GM19043 (cell line): ENCODE data around the gene DCLRE1B.
A peak's percentile ranks its signal among the peaks of the same experiment; 100 is the strongest.

ENCODE experiments used
- ATAC-seq: cut with Tn5 transposase; IDR thresholded peaks from one replicate; pipeline ENCODE4 v1.9.1; 2021; ENCODE audit warnings: low read depth; ENCODE audit not compliant: unreplicated experiment

The DCLRE1B gene

GRCh38 chr1:113886417-113887401 is 18.4 kb upstream of the DCLRE1B start:
- no peak for ATAC-seq

GRCh38 chr1:113887402-113888175 is 17.5 kb upstream of the DCLRE1B start, which contains the start of gene BCL2L15:
BCL2L15 (minus strand) TSS chr1:113887581; CDS start chr1:113887375, 206 bp downstream.
- no peak for ATAC-seq

DNA sequence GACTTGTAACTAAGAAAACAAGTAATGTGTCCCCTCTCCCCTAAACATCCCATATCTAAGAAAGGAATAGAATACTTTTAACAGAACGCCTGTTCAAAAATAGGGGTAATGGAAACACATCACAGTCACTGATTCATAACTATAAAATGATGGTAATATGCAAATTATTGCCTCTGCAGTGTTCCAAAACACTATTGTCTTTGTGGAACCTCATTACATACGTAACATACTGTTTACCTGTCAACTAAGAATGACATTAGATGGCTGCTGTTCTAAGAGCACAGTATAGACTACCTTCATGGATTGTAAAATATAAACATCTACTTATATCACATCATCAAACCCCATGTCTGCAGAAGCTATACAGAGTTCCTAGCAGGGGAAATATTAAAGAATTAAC is 14.3 kb upstream of the DCLRE1B start:
- no peak for ATAC-seq

DNA sequence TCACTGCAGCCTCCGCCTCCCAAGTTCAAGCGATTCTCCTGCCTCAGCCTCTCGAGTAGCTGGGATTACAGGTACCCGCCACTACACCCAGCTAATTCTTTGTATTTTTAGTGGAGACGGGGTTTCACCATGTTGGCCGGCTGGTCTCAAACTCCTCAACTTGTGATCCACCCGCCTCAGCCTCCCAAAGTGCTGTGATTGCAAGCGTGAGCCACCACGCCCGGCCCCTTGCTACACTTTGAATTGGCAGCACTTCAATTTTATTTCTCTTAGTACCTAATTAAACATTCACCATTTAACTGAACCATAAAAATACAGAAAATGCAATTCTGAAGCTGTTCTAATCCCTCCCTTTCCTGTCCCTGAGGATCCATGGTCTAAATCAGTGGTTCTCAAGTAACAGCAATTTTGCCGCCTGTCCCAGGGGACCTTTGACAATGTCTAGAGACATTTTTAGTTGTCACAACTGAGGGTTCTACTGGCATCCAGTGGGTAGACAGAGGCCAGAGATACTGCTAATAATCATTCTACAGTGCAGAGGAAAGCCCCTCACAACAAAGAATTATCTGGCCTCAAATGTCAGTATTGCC is 13.4 kb upstream of the DCLRE1B start:
- no peak for ATAC-seq

DNA sequence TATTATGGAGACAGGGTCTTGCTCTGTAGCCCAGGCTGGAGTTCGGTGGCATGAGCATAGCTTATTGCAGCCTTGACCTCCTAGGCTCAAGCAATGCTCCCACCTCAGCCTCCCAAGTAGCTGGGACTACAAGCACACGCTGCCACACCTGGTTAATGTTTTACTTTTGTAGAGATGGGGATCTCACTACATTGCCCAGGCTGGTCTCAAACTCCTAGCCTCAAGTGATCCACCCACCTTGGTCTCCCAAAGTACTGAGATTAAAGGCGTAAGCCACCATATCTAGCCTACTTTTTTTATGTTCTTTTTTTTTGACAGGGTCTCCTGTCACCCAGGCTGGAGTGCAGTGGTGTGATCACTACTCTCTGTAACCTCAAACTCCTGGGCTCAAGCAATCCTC is 11.9 kb upstream of the DCLRE1B start:
- no peak for ATAC-seq

DNA sequence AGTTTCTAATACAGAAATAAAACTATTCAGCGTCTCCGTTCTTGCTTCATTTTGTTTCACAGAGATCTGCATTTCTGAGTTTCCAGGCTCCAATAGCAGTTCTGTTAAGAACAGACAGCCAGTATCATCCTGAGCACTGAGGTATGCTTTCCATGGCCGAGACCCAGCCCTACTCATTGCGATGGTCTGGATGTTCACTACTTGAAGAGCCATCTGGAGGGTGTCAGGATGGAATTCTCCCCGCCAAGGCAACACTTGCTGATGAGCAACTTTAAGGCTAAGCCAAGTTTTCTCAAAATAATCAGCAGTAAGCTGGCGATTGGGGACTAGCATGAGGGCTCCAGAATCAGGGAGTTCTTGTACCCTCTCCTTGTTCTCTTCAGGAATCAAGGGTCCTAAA is 10.0 kb upstream of the DCLRE1B start:
- ATAC-seq, result no peak

DNA sequence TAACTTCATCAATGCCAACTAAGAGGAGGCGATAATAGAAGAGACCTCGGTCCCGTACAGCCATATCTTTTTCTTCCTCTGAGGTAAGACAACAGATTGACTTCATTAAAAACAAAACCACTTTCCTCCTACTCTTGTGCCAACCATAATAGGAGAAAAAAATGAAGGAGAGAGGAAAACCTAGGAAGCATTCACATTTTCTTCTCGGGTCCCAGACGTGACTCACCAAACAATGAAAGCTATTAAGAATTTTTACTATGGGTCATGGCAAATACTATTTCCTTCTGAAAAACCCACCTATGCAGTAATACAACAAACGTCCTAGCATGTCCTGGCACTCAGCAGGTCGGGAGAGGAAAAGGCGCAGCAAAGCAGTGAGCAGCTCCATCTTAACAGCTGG is 9.2 kb upstream of the DCLRE1B start:
- ATAC-seq, result no peak

DNA sequence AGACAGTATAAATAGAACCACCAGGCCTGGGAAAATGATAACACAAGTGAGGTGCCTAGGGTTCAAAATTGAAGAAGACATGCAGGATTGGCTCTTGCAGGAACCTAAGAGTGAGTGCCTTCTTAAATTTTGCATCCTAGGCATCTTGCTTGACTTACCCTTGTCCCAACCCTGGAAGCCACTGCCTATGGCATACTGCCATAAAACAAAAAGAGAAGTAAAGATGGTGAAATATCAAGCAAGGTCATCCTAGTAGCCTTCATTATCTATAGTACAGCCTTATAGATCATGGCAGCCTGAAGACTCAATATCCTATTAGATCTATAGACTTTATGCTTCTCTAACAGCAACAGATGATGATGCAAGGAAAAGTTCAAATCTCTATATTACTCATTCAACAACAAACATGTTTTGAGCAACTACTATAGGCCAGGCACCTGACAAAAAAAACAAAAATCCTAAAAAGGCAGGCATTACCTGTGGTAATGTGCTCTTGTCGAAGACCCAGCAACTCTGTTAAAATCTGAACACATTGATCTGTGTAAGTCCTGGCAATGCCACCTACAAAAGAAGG is 6.8 kb upstream of the DCLRE1B start:
- no peak for ATAC-seq

GRCh38 chr1:113899111-113899510 is 6.0 kb upstream of the DCLRE1B start:
- ATAC-seq, result no peak

GRCh38 chr1:113901191-113901590 is 3.9 kb upstream of the DCLRE1B start:
- ATAC-seq, result no peak

DNA sequence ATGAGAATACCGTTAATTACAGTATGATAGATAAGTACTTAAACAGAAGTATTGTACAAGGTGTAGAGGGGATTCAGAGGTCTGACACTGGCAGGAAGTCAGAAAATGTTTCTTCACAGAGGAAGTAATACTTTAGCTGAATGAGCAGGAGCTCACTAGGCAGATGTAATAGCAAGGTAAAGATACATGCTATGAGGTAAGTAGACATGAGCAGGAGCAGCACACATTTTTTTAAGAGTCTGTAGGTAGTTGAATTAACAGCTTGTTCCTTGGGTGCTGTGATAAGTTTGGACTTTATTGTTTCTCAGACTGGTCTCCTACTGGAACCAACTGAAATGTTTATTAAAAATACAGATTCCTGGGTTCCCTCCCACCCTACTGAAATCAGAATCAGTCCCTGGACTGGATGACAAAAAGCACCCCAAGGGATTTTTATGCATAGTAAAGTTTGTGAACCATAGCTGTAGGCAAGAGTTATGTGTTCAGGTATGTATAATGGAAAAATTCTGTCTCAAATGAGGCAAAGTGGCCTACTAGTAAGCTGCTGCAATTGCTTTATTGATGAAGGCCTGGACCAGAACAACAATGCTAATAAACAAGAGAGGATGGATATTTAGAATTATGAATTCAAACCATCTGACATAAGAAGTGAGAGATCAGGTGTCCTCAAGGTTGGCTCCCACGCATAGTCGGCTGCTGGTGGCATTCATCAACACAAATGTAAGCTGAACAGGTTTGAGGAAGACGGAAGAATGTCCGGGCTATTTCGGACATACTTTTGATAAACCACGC is 1.4 kb upstream of the DCLRE1B start:
- ATAC-seq, result no peak

DNA sequence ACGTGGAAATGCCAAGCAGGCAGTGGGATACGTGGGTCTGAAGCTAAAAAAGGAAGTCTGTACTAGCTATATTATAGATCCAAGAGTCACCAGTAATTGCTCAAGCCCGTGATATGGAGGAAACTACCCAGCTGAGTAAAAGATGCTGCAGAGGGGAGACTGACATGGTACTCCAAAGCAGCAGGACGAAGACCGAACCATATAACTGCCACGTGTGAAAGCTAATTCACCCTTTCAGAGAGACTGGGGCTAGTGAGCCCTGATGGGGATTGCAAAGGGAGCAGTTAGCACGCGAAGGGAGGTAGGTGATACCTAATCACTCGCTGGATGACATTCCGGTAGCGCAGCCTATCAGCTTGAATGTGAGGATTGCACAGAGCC is 843 bp upstream of the DCLRE1B start:
- ATAC-seq, result peak; percentile 20

DNA sequence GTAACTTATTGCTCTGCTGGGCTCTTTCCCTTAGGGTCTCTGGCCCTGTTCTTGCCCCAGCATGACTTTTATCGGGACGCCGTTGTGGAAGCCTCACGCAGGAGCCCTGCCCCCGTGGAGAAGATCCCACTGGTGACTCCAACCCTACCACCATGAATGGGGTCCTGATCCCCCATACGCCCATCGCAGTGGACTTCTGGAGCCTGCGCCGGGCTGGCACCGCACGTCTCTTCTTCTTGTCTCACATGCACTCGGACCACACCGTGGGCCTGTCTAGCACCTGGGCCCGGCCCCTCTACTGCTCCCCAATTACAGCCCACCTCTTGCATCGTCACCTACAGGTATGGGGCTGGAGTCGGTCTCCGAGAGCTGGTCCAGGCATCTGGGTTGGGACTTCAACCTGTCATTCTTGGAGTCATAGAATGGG is 322 bp downstream of the DCLRE1B start:
- ATAC-seq, result no peak

- ATAC-seq, result no peak
Observed at GRCh38 chr1:113912594-113913311, 7.6 kb downstream of the DCLRE1B start.

- no peak for ATAC-seq
Observed at GRCh38 chr1:113913312-113913668, 8.2 kb downstream of the DCLRE1B start.

- ATAC-seq, result no peak
Observed at GRCh38 chr1:113913887-113914664, 8.9 kb downstream of the DCLRE1B start.

GRCh38 chr1:113916974-113917373 is 11.8 kb downstream of the DCLRE1B start:
- ATAC-seq, result no peak

DNA sequence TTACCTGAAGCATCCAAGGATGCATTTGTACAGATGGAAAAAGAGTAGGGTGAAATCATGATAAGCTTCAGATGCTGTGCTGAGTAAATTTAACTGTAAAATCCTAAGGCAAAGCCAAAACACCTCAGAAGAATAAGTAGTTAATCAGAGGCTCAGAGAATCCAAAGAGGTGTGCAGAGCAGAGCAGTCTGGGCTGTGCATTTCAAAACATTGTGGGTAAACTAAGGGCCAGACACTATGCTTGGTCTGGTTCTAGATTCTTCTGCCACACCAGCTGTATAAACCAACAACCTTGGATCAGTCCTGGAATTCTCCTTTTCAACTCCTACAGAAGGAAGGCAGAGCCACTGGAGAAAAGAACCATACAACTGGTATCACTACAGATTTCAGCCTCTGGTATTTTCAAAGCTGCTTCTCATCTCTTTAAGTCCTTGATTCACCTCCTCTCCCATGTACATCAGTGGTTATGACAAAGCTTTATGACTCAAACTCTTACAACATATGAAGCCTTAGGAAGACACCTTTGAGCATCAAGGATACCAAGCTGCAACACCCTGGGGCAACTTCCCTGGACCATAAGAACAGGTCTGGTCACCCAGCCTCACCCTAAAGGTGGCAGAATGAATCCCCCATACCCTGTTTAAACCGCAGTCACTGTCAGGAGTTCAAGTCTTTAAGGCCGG is 12.4 kb downstream of the DCLRE1B start:
- ATAC-seq, result no peak
